Lower leg skin (tissue), 3 donors: ENCODE measurements around the gene CYB561A3.

Source experiments
- POLR2A ChIP-seq, 2 donors: fragments of 450-650 bp; IDR thresholded peaks; one replicate each; pipeline ENCODE4 v1.6.1; 2016 to 2017; ENCODE audit warnings: antibody characterized with exemption in 2 of 2, mild to moderate bottlenecking in 1 of 2, moderate library complexity in 1 of 2
- TF ChIP-seq, protein P1 (sequence below), 3 donors: fragments of 450-650 bp; IDR thresholded peaks; one replicate each; pipeline ENCODE4 v1.5.1; 2016; ENCODE audit warnings: antibody characterized with exemption in 3 of 3, mild to moderate bottlenecking in 3 of 3, moderate library complexity in 2 of 3

- TF ChIP-seq, protein P1, sequence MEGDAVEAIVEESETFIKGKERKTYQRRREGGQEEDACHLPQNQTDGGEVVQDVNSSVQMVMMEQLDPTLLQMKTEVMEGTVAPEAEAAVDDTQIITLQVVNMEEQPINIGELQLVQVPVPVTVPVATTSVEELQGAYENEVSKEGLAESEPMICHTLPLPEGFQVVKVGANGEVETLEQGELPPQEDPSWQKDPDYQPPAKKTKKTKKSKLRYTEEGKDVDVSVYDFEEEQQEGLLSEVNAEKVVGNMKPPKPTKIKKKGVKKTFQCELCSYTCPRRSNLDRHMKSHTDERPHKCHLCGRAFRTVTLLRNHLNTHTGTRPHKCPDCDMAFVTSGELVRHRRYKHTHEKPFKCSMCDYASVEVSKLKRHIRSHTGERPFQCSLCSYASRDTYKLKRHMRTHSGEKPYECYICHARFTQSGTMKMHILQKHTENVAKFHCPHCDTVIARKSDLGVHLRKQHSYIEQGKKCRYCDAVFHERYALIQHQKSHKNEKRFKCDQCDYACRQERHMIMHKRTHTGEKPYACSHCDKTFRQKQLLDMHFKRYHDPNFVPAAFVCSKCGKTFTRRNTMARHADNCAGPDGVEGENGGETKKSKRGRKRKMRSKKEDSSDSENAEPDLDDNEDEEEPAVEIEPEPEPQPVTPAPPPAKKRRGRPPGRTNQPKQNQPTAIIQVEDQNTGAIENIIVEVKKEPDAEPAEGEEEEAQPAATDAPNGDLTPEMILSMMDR (IDR thresholded peaks at IDR 0.05) = no peak
- no peak for TF ChIP-seq POLR2A (IDR thresholded peaks at IDR 0.05)
Observed at GRCh38 chr11:61380884-61381283, 19.2 kb upstream of the CYB561A3 start.
